SH-SY5Y (cell line): Measurements from ENCODE around the gene GPX4.

Experiments used
- GATA2 ChIP-seq: IDR thresholded peaks from 2 replicates; pipeline ENCODE4 v1.6.1; 2011; ENCODE audit warnings: mild to moderate bottlenecking, low read depth, low read length
- GATA3 ChIP-seq: IDR thresholded peaks from 2 replicates; pipeline ENCODE4 v1.6.1; 2011; ENCODE audit warnings: low read depth, mild to moderate bottlenecking, low read length, moderate library complexity

- no peak for TF ChIP-seq GATA3
- TF ChIP-seq GATA2: no peak
Observed at GRCh38 chr19:1103132-1103707, 574 bp upstream of the GPX4 start.
